Muscle layer of duodenum (tissue), 2 donors: ENCODE data around the gene UNC119B.

ENCODE experiments used
- H3K27ac ChIP-seq: one replicate; pipeline ENCODE4 v1.7.0; 2013; ENCODE audit warnings: mild to moderate bottlenecking, low read length
- H3K27me3 ChIP-seq: one replicate; pipeline ENCODE4 v1.7.0; 2013; ENCODE audit warnings: low read depth, mild to moderate bottlenecking, control low read depth, low read length
- H3K36me3 ChIP-seq, 2 donors: one replicate each; pipeline ENCODE4 v1.7.0; 2013; ENCODE audit warnings: low read length in 2 of 2, control low read depth in 1 of 2, mild to moderate bottlenecking in 1 of 2; ENCODE audit not compliant: insufficient read depth in 2 of 2, control insufficient read depth in 1 of 2
- H3K4me1 ChIP-seq, 2 donors: one replicate each; pipeline ENCODE4 v1.7.0; 2013; ENCODE audit warnings: low read length in 2 of 2, mild to moderate bottlenecking in 2 of 2, control low read depth in 1 of 2, moderate library complexity in 1 of 2; ENCODE audit not compliant: insufficient read depth in 2 of 2, control insufficient read depth in 1 of 2
- H3K4me3 ChIP-seq, 2 donors: one replicate each; pipeline ENCODE4 v1.7.0; 2013; ENCODE audit warnings: low read length in 2 of 2, low read depth in 1 of 2, mild to moderate bottlenecking in 1 of 2
- H3K9me3 ChIP-seq, 2 donors: one replicate each; pipeline ENCODE4 v1.7.0; 2013; ENCODE audit warnings: low read length in 2 of 2, control low read depth in 1 of 2, mild to moderate bottlenecking in 1 of 2; ENCODE audit not compliant: control insufficient read depth in 1 of 2
- donor health status: healthy.

The UNC119B gene

GRCh38 chr12:120761519-120761934, 51.3 kb downstream of the UNC119B start:
- H3K36me3 ChIP-seq: peaks cover 20 to 27% of the 10 kb centered on the region in 2 donors
- peak overlapping the region in 1 of 2 donors; percentile 8 for H3K4me3 ChIP-seq
- H3K4me1 ChIP-seq: peaks cover 0 to 18% of the 10 kb centered on the region in 2 donors
- H3K27me3 ChIP-seq: no peaks in the 10 kb centered on the region
- peak overlapping the region; percentile 56 for H3K27ac ChIP-seq
- H3K9me3 ChIP-seq: no peaks in the 10 kb centered on the region

DNA sequence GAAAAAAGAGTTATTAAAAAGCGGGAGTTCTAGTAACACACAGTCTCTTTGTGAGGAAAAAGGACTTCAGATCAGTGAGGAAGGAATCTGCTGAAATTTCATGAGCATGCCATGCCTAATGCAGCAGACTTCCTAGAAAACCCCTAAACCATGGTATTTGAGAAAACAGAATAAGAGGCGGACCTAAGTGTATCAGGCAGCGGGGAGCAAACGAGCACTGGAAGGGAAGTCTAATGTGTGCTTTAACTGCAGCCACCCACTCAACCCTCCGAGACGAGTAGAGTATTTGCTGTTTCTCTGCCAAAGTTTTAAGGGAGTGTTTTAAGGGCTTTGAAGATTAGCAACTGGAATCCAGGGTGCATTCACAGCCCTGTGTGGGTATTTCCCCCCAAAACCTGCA, 51.8 kb downstream of the UNC119B start:
- Histone ChIP-seq H3K4me3 (peak overlapping the region in 1 of 2 donors; percentile 8), H3K27me3 (no peaks in the 10 kb centered on the region), H3K36me3 (peaks cover 26 to 33% of the 10 kb centered on the region in 2 donors), H3K9me3 (no peaks in the 10 kb centered on the region), H3K4me1 (peaks cover 0 to 18% of the 10 kb centered on the region in 2 donors), H3K27ac (peak overlapping the region; percentile 56)

GRCh38 chr12:120763250-120763649, 53.0 kb downstream of the UNC119B start:
- Histone ChIP-seq H3K9me3 (no peaks in the 10 kb centered on the region), H3K4me1 (peaks cover 0 to 18% of the 10 kb centered on the region in 2 donors), H3K36me3 (peaks cover 37 to 45% of the 10 kb centered on the region in 2 donors), H3K27me3 (no peaks in the 10 kb centered on the region), H3K4me3 (no peak overlapping the region), H3K27ac (no peak overlapping the region)

GRCh38 chr12:120764816-120765215, 54.6 kb downstream of the UNC119B start:
- Histone ChIP-seq H3K27me3 (no peaks in the 10 kb centered on the region), H3K4me1 (peaks cover 0 to 18% of the 10 kb centered on the region in 2 donors), H3K9me3 (no peaks in the 10 kb centered on the region), H3K4me3 (no peak overlapping the region), H3K36me3 (peaks cover 38 to 55% of the 10 kb centered on the region in 2 donors), H3K27ac (no peak overlapping the region)

GRCh38 chr12:120766566-120766965, 56.3 kb downstream of the UNC119B start:
- no peaks in the 10 kb centered on the region for H3K9me3 ChIP-seq
- H3K4me1 ChIP-seq: peaks cover 0 to 9% of the 10 kb centered on the region in 2 donors
- no peaks in the 10 kb centered on the region for H3K27me3 ChIP-seq
- H3K27ac ChIP-seq: peak overlapping the region; percentile 19
- H3K4me3 ChIP-seq: no peak overlapping the region
- peaks cover 38 to 55% of the 10 kb centered on the region in 2 donors for H3K36me3 ChIP-seq

DNA sequence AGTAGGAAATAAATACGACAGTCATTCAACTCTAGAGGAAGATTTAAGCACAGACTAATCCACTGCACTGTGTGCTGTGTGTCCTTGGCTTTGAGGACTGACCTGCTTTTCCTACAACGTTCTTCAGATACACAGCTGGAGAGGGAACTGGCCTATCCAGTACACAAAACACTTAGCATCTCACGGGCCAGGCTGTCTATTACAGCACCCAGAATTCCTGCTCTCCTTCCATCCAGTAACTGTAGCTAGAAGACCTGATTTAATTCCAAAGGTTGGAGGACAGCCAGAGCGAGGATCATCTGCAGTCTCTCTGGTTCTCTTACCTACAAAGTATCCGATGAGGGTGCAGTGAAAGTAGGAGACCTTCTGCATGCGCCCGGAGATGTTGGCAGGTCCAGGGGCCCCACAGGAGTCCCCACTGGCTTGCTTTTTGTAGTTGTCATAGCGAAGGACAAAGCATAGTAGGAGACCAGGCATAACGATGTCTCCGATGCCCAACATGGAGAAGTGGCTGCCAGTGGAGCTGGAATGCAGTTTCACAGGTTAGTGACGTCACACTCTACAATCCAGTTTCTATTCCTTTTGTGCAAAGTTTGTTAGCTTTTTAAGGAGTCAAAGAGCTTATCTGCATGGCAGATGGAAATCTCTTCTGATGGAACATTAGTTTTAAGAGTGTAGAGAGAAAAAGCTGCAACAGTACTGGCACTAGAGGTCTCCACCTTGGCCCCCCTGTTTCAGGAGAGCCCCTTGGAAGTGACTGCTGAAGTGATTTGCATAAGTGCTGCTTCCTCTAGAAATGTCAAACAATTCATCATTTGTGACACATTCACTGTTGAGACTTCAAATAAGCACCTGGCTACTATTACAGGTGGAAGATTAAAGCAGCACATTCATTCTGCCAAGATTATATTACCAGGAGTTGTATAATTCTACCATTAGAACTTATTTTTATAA, 57.1 kb downstream of the UNC119B start:
- H3K27ac ChIP-seq: no peak overlapping the region
- peaks cover 38 to 55% of the 10 kb centered on the region in 2 donors for H3K36me3 ChIP-seq
- no peak overlapping the region for H3K4me3 ChIP-seq
- no peaks in the 10 kb centered on the region for H3K27me3 ChIP-seq
- H3K4me1 ChIP-seq: peaks cover 0 to 6% of the 10 kb centered on the region in 2 donors
- H3K9me3 ChIP-seq: no peaks in the 10 kb centered on the region

GRCh38 chr12:120771097-120771496, 60.8 kb downstream of the UNC119B start:
- no peaks in the 10 kb centered on the region for H3K27me3 ChIP-seq
- H3K4me1 ChIP-seq: peaks cover 0 to 6% of the 10 kb centered on the region in 2 donors
- H3K9me3 ChIP-seq: no peaks in the 10 kb centered on the region
- H3K27ac ChIP-seq: no peak overlapping the region
- peaks cover 27 to 40% of the 10 kb centered on the region in 2 donors for H3K36me3 ChIP-seq
- H3K4me3 ChIP-seq: no peak overlapping the region
